GM18505 (cell line): ENCODE results near the gene BASP1.

Experiments
- ATAC-seq: cut with Tn5 transposase; IDR thresholded peaks from one replicate; pipeline ENCODE4 v1.9.1; 2021; ENCODE audit not compliant: unreplicated experiment
- POLR2A ChIP-seq: IDR thresholded peaks from 4 replicates; pipeline ENCODE4 v1.6.1; 2011; ENCODE audit warnings: borderline replicate concordance; ENCODE audit not compliant: insufficient read depth, insufficient read length; ENCODE audit errors: extremely low read depth

BASP1 gene

DNA sequence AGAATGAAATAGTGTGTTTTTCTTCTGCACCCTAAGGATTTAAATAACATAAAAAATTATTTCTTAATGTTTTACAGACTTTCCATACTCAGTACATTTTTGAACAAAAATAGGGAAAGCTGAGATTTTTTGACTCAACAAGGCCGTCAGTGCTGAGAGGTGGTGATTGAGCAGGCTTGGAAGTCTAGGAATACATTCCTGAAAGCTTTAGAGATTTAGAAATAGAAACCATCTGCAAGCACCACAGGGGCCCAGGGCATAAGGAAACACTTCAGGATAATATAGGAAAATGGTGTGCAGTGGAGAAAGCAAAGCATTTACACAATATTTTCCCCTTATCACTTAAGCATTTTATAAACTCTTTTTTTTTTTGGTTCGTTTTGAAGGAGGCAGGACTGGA lies 5.2 kb downstream of the BASP1 start:
- TF ChIP-seq POLR2A, result no peak
- ATAC-seq, result no peak

DNA sequence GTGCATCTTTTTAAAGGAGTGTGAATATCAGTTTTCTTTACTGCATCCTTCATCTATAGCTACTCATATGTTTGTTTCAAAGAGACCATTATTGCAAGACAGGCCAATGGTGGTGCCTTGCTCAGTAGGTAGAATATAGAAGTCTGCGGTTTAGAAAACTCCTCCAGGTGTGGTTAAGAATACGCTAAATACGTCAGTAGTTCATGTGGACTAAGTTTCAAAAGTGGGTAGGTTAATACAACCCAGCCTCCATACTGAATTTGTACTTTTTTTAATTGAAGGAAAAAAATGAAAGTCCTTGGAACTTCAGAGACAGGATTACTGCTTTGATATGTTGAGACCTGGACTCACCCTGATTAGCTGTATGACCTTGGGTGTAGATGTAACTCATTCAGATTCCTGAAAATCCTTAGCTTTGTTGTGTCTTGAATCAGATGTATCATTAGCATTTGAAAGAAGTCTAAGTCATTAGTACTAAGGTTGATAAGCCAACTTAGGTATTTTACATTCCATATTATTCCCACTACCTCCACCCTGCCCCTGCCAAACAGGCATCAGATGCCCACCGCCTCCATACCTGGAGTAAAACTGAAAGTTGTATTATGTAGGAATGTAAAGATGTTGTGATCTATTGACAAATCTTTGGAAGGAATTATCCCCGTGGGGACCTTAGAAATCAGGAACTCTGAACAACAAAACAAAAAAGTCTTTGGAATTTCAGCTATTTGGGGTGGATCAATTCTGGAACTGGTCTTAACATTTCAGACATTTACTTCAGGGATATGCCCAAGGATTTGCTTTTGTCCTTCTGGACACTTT lies 6.1 kb downstream of the BASP1 start:
- peak; percentile 42 for ATAC-seq

GRCh38 chr5:17224858-17225511 lies 7.6 kb downstream of the BASP1 start:
- no peak for TF ChIP-seq POLR2A
- ATAC-seq, result peak; percentile 51

More for the DNA sequence above, 6.1 kb downstream of the BASP1 start:
- TF ChIP-seq POLR2A, result no peak

GRCh38 chr5:17225520-17225919 lies 8.1 kb downstream of the BASP1 start:
- ATAC-seq, result no peak
- no peak for TF ChIP-seq POLR2A

GRCh38 chr5:17227868-17228267 lies 10.4 kb downstream of the BASP1 start:
- no peak for ATAC-seq
- TF ChIP-seq POLR2A, result no peak

GRCh38 chr5:17228821-17229291 lies 11.4 kb downstream of the BASP1 start:
- peak; percentile 60 for ATAC-seq
- no peak for TF ChIP-seq POLR2A

DNA sequence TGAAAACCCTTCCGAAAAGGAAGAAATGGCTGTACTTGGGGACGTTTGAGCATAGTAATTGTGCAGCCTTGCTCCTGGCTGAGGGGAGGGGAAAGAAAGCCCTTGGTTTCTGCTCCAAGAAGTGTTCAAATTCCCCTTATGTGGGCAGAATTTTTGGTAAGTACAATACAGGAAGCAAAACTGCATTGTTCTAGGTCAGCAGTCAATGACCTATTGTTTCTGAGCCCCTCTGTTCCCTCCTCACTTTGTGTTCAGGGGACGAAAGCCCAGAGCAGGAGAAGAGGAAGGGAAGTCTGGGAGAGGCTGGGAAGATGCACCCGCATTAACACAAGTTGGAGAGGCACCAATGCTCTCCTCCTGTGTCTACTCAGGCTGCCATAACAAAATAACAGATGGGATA lies 11.9 kb downstream of the BASP1 start:
- peak; percentile 38 for ATAC-seq
- TF ChIP-seq POLR2A, result peak; percentile 16

GRCh38 chr5:17230191-17230590 lies 12.8 kb downstream of the BASP1 start:
- no peak for ATAC-seq
- TF ChIP-seq POLR2A, result no peak

GRCh38 chr5:17230808-17231525 lies 13.5 kb downstream of the BASP1 start:
- TF ChIP-seq POLR2A, result no peak
- ATAC-seq, result no peak

DNA sequence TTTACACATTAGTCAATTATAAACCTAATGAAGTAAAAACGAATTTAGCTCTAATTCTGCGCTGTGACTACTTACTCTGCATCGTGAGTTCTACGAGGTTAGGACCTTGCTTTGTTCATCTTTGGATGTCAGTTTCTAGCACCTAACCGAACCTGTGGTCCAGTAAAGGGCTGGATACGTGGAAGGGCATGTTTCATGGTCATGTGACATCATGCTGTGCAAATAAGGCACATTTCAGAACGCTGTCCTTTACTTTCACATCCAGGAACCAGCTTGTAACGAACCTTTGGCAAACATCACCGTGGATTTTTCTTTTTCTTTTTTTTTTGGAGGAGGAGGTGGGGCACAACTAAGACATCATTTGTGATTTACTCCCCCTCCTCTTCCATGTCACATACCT lies 15.0 kb downstream of the BASP1 start:
- TF ChIP-seq POLR2A, result peak; percentile 21
- ATAC-seq, result no peak

GRCh38 chr5:17233488-17233887 lies 16.1 kb downstream of the BASP1 start:
- TF ChIP-seq POLR2A, result no peak
- ATAC-seq, result no peak

DNA sequence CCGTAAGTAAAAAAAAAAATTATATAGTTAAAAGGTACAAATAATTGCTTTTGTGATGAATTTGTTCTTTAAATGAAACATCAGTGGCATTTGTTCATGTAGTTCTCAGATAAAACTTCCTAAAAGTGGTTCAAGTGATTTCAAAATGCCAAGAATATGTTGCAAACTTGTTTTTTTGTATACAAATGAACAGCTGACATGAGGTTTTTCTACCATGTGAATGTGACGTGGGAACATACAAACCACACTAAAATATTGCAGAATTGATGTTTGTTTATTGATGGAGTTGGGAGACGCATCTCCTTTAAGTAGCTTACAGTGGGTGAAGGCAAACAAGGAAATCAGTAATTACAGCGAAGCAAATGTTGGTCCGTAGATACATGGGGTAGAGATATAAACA lies 16.9 kb downstream of the BASP1 start:
- no peak for ATAC-seq
- TF ChIP-seq POLR2A, result no peak

GRCh38 chr5:17235731-17236330 lies 18.4 kb downstream of the BASP1 start:
- TF ChIP-seq POLR2A, result no peak
- no peak for ATAC-seq
